ENCODE results near the gene HNRNPA1L2.
"Not testable (repeated sequence)": the region's sequence is repeated elsewhere in the genome, so short reads cannot be mapped to it uniquely, and the experiment has no call there.

The HNRNPA1L2 gene

GRCh38 chr13:52615812-52616211, 26.4 kb upstream of the HNRNPA1L2 start:
- Mint-ChIP-seq H3K4me1 (peaks cover 30% of the 10 kb centered on the region), H3K9me3 (no peaks in the 10 kb centered on the region), H3K27ac (peak overlapping the region; percentile 95), H3K36me3 (no peaks in the 10 kb centered on the region), H3K4me3 (peak overlapping the region; percentile 100), H3K27me3 (no peaks in the 10 kb centered on the region)
- ATAC-seq = no peak

GRCh38 chr13:52617070-52618060, 24.9 kb upstream of the HNRNPA1L2 start:
- Mint-ChIP-seq H3K9me3 (no peaks in the 10 kb centered on the region), H3K27ac (peak overlapping the region; percentile 95), H3K36me3 (no peaks in the 10 kb centered on the region), H3K4me1 (peaks cover 36% of the 10 kb centered on the region), H3K4me3 (peak overlapping the region; percentile 100), H3K27me3 (no peaks in the 10 kb centered on the region)
- ATAC-seq = peak; percentile 100

- H3K9me3 Mint-ChIP-seq, H3K4me1 Mint-ChIP-seq, ATAC-seq, H3K27me3 Mint-ChIP-seq, H3K27ac Mint-ChIP-seq, H3K4me3 Mint-ChIP-seq: not testable (repeated sequence)
- H3K36me3 Mint-ChIP-seq = peaks cover 39% of the 10 kb centered on the region
Measured at GRCh38 chr13:52631083-52631690, 11.0 kb upstream of the HNRNPA1L2 start.

GRCh38 chr13:52638666-52639328, 3.4 kb upstream of the HNRNPA1L2 start:
- Mint-ChIP-seq H3K4me1 (peaks cover 8% of the 10 kb centered on the region), H3K27ac (no peak overlapping the region), H3K4me3 (no peak overlapping the region), H3K27me3 (no peaks in the 10 kb centered on the region), H3K36me3 (peaks cover 43% of the 10 kb centered on the region), H3K9me3 (no peaks in the 10 kb centered on the region)
- ATAC-seq = no peak

GRCh38 chr13:52644108-52644507, 1.9 kb downstream of the HNRNPA1L2 start:
- peaks cover 8% of the 10 kb centered on the region for H3K4me1 Mint-ChIP-seq
- no peak for ATAC-seq
- no peaks in the 10 kb centered on the region for H3K9me3 Mint-ChIP-seq
- no peak overlapping the region for H3K27ac Mint-ChIP-seq
- no peaks in the 10 kb centered on the region for H3K27me3 Mint-ChIP-seq
- H3K4me3 Mint-ChIP-seq = no peak overlapping the region
- peaks cover 47% of the 10 kb centered on the region for H3K36me3 Mint-ChIP-seq

GRCh38 chr13:52646967-52647366, 4.7 kb downstream of the HNRNPA1L2 start:
- H3K27me3 Mint-ChIP-seq = no peaks in the 10 kb centered on the region
- peaks cover 37% of the 10 kb centered on the region for H3K36me3 Mint-ChIP-seq
- H3K9me3 Mint-ChIP-seq = no peaks in the 10 kb centered on the region
- peaks cover 8% of the 10 kb centered on the region for H3K4me1 Mint-ChIP-seq
- H3K4me3 Mint-ChIP-seq = no peak overlapping the region
- no peak for ATAC-seq
- no peak overlapping the region for H3K27ac Mint-ChIP-seq

- Mint-ChIP-seq H3K36me3 (peaks cover 24% of the 10 kb centered on the region), H3K9me3 (no peaks in the 10 kb centered on the region), H3K4me3 (no peak overlapping the region), H3K27me3 (no peaks in the 10 kb centered on the region), H3K27ac (no peak overlapping the region), H3K4me1 (peaks cover 8% of the 10 kb centered on the region)
- ATAC-seq = no peak
Measured at GRCh38 chr13:52650731-52651130, 8.5 kb downstream of the HNRNPA1L2 start.

- Mint-ChIP-seq H3K27me3 (no peaks in the 10 kb centered on the region), H3K4me1 (peaks cover 8% of the 10 kb centered on the region), H3K36me3 (peaks cover 17% of the 10 kb centered on the region), H3K4me3 (no peak overlapping the region), H3K27ac (no peak overlapping the region), H3K9me3 (no peaks in the 10 kb centered on the region)
- no peak for ATAC-seq
Measured at GRCh38 chr13:52651897-52652195, 9.6 kb downstream of the HNRNPA1L2 start.

- peak; percentile 99 for ATAC-seq
- Mint-ChIP-seq H3K27me3 (no peaks in the 10 kb centered on the region), H3K4me3 (no peak within 1 kb of the TSS), H3K4me1 (peaks cover 8% of the 10 kb centered on the region), H3K27ac (no peak within 1 kb of the TSS), H3K36me3 (peaks cover 14% of the 10 kb centered on the region), H3K9me3 (no peaks in the 10 kb centered on the region)
Measured at GRCh38 chr13:52652196-52652979, 10.2 kb downstream of the HNRNPA1L2 start, which contains the start of gene SUGT1. Gene SUGT1, plus strand, starts transcription at chr13:52652836. Its CDS starts 85 bp downstream, at chr13:52652921.

- H3K27me3 Mint-ChIP-seq = no peaks in the 10 kb centered on the region
Measured at GRCh38 chr13:52652980-52653303, 10.7 kb downstream of the HNRNPA1L2 start.

GRCh38 chr13:52659340-52659739, 17.1 kb downstream of the HNRNPA1L2 start:
- no peaks in the 10 kb centered on the region for H3K27me3 Mint-ChIP-seq
- no peak overlapping the region for H3K27ac Mint-ChIP-seq
- H3K4me1 Mint-ChIP-seq = peaks cover 6% of the 10 kb centered on the region
- no peak for ATAC-seq
- peaks cover 31% of the 10 kb centered on the region for H3K36me3 Mint-ChIP-seq
- no peaks in the 10 kb centered on the region for H3K9me3 Mint-ChIP-seq
- H3K4me3 Mint-ChIP-seq = no peak overlapping the region

More at GRCh38 chr13:52652980-52653303, 10.7 kb downstream of the HNRNPA1L2 start:
- no peak overlapping the region for H3K4me3 Mint-ChIP-seq
- ATAC-seq = peak; percentile 62
- H3K36me3 Mint-ChIP-seq = peaks cover 14% of the 10 kb centered on the region
- peaks cover 8% of the 10 kb centered on the region for H3K4me1 Mint-ChIP-seq
- H3K9me3 Mint-ChIP-seq = no peaks in the 10 kb centered on the region
- no peak overlapping the region for H3K27ac Mint-ChIP-seq

- peaks cover 62% of the 10 kb centered on the region for H3K36me3 Mint-ChIP-seq
- no peak overlapping the region for H3K4me3 Mint-ChIP-seq
- no peaks in the 10 kb centered on the region for H3K27me3 Mint-ChIP-seq
- no peak overlapping the region for H3K27ac Mint-ChIP-seq
- ATAC-seq = no peak
- no peaks in the 10 kb centered on the region for H3K9me3 Mint-ChIP-seq
- peaks cover 5% of the 10 kb centered on the region for H3K4me1 Mint-ChIP-seq
Measured at GRCh38 chr13:52664272-52664671, 22.0 kb downstream of the HNRNPA1L2 start.

GRCh38 chr13:52665325-52665724, 23.1 kb downstream of the HNRNPA1L2 start:
- ATAC-seq = no peak
- H3K27ac Mint-ChIP-seq = no peak overlapping the region
- H3K4me1 Mint-ChIP-seq = no peaks in the 10 kb centered on the region
- H3K27me3 Mint-ChIP-seq = no peaks in the 10 kb centered on the region
- H3K9me3 Mint-ChIP-seq = no peaks in the 10 kb centered on the region
- peaks cover 53% of the 10 kb centered on the region for H3K36me3 Mint-ChIP-seq
- H3K4me3 Mint-ChIP-seq = no peak overlapping the region

- no peaks in the 10 kb centered on the region for H3K9me3 Mint-ChIP-seq
- ATAC-seq = no peak
- H3K27me3 Mint-ChIP-seq = no peaks in the 10 kb centered on the region
- no peak overlapping the region for H3K27ac Mint-ChIP-seq
- H3K36me3 Mint-ChIP-seq = peaks cover 45% of the 10 kb centered on the region
- H3K4me3 Mint-ChIP-seq = no peak overlapping the region
- no peaks in the 10 kb centered on the region for H3K4me1 Mint-ChIP-seq
Measured at GRCh38 chr13:52669677-52670076, 27.4 kb downstream of the HNRNPA1L2 start.

- H3K36me3 Mint-ChIP-seq = peaks cover 50% of the 10 kb centered on the region
- H3K4me1 Mint-ChIP-seq = no peaks in the 10 kb centered on the region
- H3K4me3 Mint-ChIP-seq = no peak overlapping the region
- no peaks in the 10 kb centered on the region for H3K9me3 Mint-ChIP-seq
- no peaks in the 10 kb centered on the region for H3K27me3 Mint-ChIP-seq
- ATAC-seq = no peak
- H3K27ac Mint-ChIP-seq = no peak overlapping the region
Measured at GRCh38 chr13:52670726-52671125, 28.5 kb downstream of the HNRNPA1L2 start.

Measured in stimulated activated memory B cell treated with anti-CD40 and anti-IgM and Interleukin-4, amounts not matched to agents 10 μg/mL and 1 μg/mL and 100 μg/mL, for 72 hours (primary cell).